ENCODE results near the gene HHAT.

HHAT gene

DNA sequence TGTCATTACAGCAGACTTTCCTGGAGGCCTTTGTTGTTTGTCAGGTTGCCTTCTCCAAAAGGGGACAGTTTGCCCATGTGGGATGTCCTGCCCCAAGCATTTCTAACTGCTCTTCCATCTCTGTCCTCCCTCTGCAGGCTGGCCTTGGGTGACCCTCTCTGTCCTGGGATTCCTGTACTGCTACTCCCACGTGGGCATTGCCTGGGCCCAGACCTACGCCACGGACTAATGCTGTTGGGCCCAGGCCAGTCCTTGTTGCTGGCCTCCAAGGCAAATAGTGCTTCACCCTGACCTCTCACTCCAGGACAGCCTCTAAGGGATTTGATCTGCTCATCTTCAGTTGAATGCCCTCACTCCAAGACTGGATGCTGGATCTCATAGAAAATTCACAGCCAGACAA lies 345.4 kb downstream of the HHAT start:
- DNase-seq (ENCODE audit: insufficient read length, low spot score) (no peak), FAIRE-seq (no peak)
- TF ChIP-seq, protein P1, sequence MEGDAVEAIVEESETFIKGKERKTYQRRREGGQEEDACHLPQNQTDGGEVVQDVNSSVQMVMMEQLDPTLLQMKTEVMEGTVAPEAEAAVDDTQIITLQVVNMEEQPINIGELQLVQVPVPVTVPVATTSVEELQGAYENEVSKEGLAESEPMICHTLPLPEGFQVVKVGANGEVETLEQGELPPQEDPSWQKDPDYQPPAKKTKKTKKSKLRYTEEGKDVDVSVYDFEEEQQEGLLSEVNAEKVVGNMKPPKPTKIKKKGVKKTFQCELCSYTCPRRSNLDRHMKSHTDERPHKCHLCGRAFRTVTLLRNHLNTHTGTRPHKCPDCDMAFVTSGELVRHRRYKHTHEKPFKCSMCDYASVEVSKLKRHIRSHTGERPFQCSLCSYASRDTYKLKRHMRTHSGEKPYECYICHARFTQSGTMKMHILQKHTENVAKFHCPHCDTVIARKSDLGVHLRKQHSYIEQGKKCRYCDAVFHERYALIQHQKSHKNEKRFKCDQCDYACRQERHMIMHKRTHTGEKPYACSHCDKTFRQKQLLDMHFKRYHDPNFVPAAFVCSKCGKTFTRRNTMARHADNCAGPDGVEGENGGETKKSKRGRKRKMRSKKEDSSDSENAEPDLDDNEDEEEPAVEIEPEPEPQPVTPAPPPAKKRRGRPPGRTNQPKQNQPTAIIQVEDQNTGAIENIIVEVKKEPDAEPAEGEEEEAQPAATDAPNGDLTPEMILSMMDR (IDR thresholded peaks at IDR 0.05; ENCODE audit: insufficient read depth, missing control alignments), result no peak

DNA sequence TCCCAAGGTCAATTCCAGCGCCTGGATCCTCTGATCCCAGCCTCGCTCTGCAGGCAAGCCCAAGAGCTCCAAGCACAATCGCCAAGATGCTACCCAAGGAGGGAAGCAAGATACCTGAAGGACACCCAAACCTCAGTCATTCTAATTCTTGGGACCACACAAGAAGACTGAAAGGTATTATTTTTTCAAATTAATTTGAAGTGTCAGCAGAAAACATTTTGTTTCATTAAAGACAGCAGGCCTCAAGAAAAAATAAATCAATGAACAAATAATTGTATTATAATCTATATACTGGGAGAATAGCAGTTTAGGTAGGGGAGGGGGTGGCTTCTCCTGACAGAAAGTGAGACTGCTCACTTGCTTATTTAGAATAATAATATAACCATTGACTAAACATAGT lies 347.8 kb downstream of the HHAT start:
- DNase-seq (ENCODE audit: insufficient read length, low spot score) (no peak), FAIRE-seq (no peak)
- TF ChIP-seq, protein P1 (IDR thresholded peaks at IDR 0.05; ENCODE audit: insufficient read depth, missing control alignments), result no peak

DNA sequence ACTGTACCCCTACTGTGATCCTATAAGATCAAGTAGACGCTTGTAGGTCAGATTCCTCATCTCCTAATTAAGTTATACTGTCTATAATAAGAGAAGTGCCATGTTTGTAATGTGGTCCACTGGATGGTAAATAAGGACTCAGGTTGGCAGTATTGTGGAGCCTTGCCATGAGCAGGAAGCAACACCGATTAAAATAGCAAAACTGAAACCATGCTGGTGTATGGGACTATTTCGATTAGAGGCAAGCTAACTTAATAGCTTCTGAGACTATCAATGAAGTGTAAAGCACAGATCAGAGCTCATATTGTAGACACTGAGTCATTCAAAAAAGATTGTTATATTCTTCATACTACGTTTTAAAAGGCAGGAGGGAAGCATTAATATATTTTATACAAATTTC lies 348.8 kb downstream of the HHAT start:
- DNase-seq (ENCODE audit: insufficient read length, low spot score) (no peak), FAIRE-seq (peak; percentile 16)
- TF ChIP-seq, protein P1 (IDR thresholded peaks at IDR 0.05; ENCODE audit: insufficient read depth, missing control alignments), result no peak

DNA sequence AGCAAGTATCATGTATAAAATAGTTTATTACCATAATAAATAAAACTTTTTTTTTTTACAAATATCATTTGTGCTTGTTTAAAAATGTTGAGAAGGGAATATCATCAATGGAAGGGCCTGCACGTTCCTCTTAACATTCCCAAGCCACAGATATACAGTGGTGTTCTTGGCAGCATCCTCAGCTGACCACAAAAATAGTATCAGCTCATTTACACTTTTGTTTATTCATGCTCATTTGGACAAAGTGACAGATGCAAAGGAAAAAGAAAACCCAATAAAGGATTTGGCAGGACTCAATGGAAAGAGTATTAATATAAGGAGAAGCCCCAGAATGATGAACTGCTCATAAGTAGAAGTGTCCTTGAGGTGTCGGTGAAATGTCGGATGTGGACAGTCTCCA lies 349.6 kb downstream of the HHAT start:
- TF ChIP-seq, protein P1 (IDR thresholded peaks at IDR 0.05; ENCODE audit: insufficient read depth, missing control alignments), result no peak
- FAIRE-seq, result no peak
- DNase-seq (ENCODE audit: insufficient read length, low spot score), result no peak

DNA sequence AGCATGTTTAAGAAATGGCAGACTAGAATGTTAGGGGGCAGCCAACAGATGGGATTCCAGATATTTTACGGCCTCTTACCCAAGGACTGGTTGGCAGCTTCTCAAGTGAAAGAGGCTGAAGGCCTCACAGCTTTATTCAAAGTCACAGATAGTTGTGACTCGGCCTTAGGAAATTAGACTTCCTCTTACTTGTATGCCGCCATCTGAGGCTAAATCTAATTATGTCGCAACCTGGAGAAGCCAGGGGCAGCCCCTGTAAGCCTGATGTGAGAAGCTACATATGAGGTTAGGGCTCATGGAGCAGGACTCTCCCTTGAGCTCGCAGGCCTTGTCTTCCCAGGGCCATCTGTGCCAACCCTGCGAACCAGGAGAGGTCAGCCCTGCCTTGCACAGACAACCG lies 352.5 kb downstream of the HHAT start:
- TF ChIP-seq, protein P1 (IDR thresholded peaks at IDR 0.05; ENCODE audit: insufficient read depth, missing control alignments), result no peak
- DNase-seq (ENCODE audit: insufficient read length, low spot score) (no peak), FAIRE-seq (no peak)

DNA sequence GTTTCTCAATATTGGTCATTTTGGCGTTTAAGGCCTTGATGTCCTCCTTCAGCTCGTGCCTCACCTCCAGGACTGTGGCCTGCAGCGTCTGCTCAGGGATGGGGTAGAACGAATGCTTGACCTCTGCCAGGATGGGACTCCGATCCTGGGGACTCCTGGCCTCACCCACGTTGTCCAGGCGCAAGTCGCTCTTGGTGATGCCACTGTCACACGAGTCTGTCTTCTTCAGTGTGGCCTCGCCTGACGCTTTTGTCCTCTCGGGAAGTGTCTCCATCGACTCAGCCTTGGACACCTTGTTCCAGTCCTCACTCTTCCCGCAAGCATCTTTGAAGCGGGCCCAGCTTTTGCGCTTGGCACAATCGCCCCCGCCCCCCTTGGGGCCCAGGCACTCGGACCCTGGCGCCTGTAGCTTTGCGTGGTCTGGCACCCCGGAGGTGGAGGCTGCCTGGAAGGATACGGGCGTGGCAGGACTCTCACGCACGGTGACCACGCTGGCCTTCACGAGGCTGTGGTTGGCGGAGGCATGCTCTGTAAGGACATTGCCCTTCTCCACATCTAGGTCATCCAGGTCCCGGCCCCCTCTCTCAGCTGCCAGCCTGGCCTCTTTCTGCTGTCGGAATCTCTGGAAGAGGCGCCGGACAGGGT lies 354.8 kb downstream of the HHAT start:
- FAIRE-seq, result no peak
- DNase-seq (ENCODE audit: insufficient read length, low spot score), result no peak
- TF ChIP-seq, protein P1 (IDR thresholded peaks at IDR 0.05; ENCODE audit: insufficient read depth, missing control alignments), result no peak

DNA sequence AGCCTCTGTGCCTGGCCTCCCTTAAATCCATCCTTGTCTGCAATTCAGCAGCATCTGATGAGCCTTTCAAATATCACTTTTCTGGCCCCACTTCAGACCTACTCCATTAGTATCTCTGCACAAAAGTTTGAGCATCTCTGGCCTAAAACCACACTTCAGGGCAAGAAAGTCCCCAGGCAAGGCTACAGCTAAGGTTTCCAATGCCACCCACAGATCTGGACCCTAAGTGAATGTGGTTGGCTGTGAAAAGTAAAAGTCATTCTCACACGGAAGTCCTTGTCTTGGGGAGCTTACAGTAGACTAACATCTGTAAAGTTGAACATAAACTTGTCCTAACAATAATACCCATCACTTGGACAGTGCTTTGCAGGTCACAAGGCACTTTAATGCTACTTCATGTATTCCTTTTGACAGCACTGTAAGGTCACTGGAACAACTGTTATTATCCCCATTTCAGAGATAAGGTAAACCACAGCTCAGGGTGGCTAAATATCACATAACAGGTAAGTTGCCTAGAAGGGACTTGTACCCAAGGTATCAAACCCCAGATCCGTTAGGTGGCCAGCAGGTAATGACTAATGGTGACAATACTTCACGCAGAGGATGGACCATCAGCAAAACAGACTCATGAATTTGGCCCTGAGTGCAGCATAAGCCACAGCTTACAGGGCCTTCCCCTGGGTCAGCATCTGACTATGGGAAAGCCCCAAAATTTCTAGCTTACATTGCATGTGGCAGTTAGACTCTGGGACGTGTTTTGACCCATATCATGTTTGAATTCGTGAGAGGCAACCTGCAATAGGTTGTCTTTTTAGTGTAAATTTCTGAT lies 356.0 kb downstream of the HHAT start:
- TF ChIP-seq, protein P1 (IDR thresholded peaks at IDR 0.05; ENCODE audit: insufficient read depth, missing control alignments), result no peak
- FAIRE-seq (peak; percentile 71), DNase-seq (ENCODE audit: insufficient read length, low spot score) (no peak)

Data from D721Med (cell line).